GM12878 (cell line): ENCODE measurements around the gene ME2. TPM values are rescaled to one million over a fixed set of nuclear protein-coding genes. Genes with fewer than 3 reads are reported as not detected.
A peak's percentile ranks its signal among the peaks of the same experiment; 100 is the strongest.
"Not testable (repeated sequence)": the region's sequence is repeated elsewhere in the genome, so short reads cannot be mapped to it uniquely, and the experiment has no call there.

Experiments used
- ATAC-seq: fragments of 200-7000 bp; cut with Tn5 transposase; 3 replicates; pipeline ENCODE4 v1.9.1; 2020; ENCODE audit warnings: mild to moderate bottlenecking, moderate library complexity
- BruUV-seq: library from RNA; stranded (reverse); fragments of 400-500 nt; replicated peaks from 2 replicates; lab custom pipeline; 2021; lab: Mats Ljungman, UMichigan
- CTCF ChIA-PET: fragments of 300-600 bp; sonication (Branson Sonifier 250); formaldehyde crosslinking; extraction: SDS; loops from one replicate; lab custom pipeline; 2021; ENCODE audit warnings: inconsistent platforms; lab: Yijun Ruan, JAX
- POLR2A ChIA-PET: fragments of 350-600 bp; formaldehyde crosslinking; extraction: SDS; loops from one replicate; lab custom pipeline; 2021; ENCODE audit warnings: inconsistent platforms; lab: Charles Lee
- RAD21 ChIA-PET: fragments of 300-600 bp; sonication (Branson Sonifier 250); formaldehyde crosslinking; loops from one replicate; lab custom pipeline; 2023; ENCODE audit warnings: antibody characterized with exemption; ENCODE audit not compliant: unreplicated experiment; lab: Charles Lee
- SMC1A ChIA-PET: fragments of 300-600 bp; sonication (Branson Sonifier 250); formaldehyde crosslinking; loops from one replicate; lab custom pipeline; 2023; ENCODE audit not compliant: unreplicated experiment, uncharacterized antibody; lab: Charles Lee
- DNase-seq: peaks from one replicate; pipeline ENCODE4 v3.0.0-alpha.2; 2011; ENCODE audit warnings: low read depth, low spot score
- FAIRE-seq: peaks from 3 replicates; lab custom pipeline; 2011; peaks lifted over from hg19 to GRCh38; lab: Jason Lieb, UNC
- H2AFZ ChIP-seq: 2 replicates; pipeline ENCODE4 v1.6.0; 2011; ENCODE audit warnings: low read depth, low read length, control low read depth; ENCODE audit not compliant: control insufficient read depth
- H3K27ac ChIP-seq: 2 replicates; pipeline ENCODE4 v1.5.1; 2011; ENCODE audit warnings: control low read depth; ENCODE audit not compliant: control insufficient read depth, insufficient read depth
- H3K27me3 ChIP-seq, 2 experiments: replicated peaks in 1 of 2; 2 replicates each; pipeline versions ENCODE4 v1.6.0 to v1.6.1; 2011; ENCODE audit warnings: low read length in 1 of 2; ENCODE audit not compliant: control insufficient read depth in 2 of 2, insufficient read depth in 2 of 2
- H3K36me3 ChIP-seq, 2 experiments: 2 replicates each; pipeline ENCODE4 v1.5.1; 2011; ENCODE audit warnings: low read length in 1 of 2; ENCODE audit not compliant: control insufficient read depth in 2 of 2, insufficient read depth in 2 of 2
- H3K4me1 ChIP-seq: 2 replicates; pipeline ENCODE4 v1.6.1; 2011; ENCODE audit warnings: mild to moderate bottlenecking, low read length, moderate library complexity, mixed read lengths; ENCODE audit not compliant: control insufficient read depth, insufficient read depth
- H3K4me2 ChIP-seq: 2 replicates; pipeline ENCODE4 v1.6.0; 2011; ENCODE audit warnings: control low read depth; ENCODE audit not compliant: control insufficient read depth, insufficient read depth
- H3K4me3 ChIP-seq: fragments of 200-600 bp; sonication (generic); 2 replicates; pipeline ENCODE4 v1.5.1; 2016
- H3K79me2 ChIP-seq: 2 replicates; pipeline ENCODE4 v1.6.0; 2011; ENCODE audit warnings: low read length; ENCODE audit not compliant: control insufficient read depth, insufficient read depth
- H3K9ac ChIP-seq: 2 replicates; pipeline ENCODE4 v1.8.0; 2011; ENCODE audit warnings: low read length, control low read depth, mixed read lengths; ENCODE audit not compliant: control insufficient read depth, insufficient read depth
- H3K9me3 ChIP-seq: replicated peaks from 3 replicates; pipeline ENCODE4 v1.5.1; 2011; ENCODE audit warnings: mild to moderate bottlenecking, low read length; ENCODE audit not compliant: control insufficient read depth, insufficient read depth
- H4K20me1 ChIP-seq: 2 replicates; pipeline ENCODE4 v1.6.0; 2011; ENCODE audit not compliant: control insufficient read depth, insufficient read depth
- ETV6 ChIP-seq, 2 experiments: fragments of 450-650 bp in 1 of 2; IDR thresholded peaks in 1 of 2; conservative IDR thresholded peaks in 1 of 2; 2 replicates each; pipeline ENCODE4 v1.6.1; 2014; ENCODE audit warnings: antibody characterized with exemption in 1 of 2, borderline replicate concordance in 1 of 2, low read depth in 1 of 2, mild to moderate bottlenecking in 1 of 2, moderate library complexity in 1 of 2
- LARP7 ChIP-seq: fragments of 450-650 bp; IDR thresholded peaks from 2 replicates; pipeline ENCODE4 v1.6.1; 2017; ENCODE audit warnings: mild to moderate bottlenecking
- NR2F1 ChIP-seq: fragments of 450-650 bp; conservative IDR thresholded peaks from 2 replicates; pipeline ENCODE4 v1.6.1; 2017; ENCODE audit warnings: mild to moderate bottlenecking
- POLR2A ChIP-seq: IDR thresholded peaks from 2 replicates; pipeline ENCODE4 v1.6.1; 2011; ENCODE audit warnings: low read depth, mild to moderate bottlenecking, low read length
- TBL1XR1 ChIP-seq: IDR thresholded peaks from 2 replicates; pipeline ENCODE4 v1.6.1; 2012; ENCODE audit warnings: low read depth, low read length, improper control_type of control experiment
- WGBS: methylation state at CpG from one replicate; pipeline ENCODE4 v1.1.6; 2016; ENCODE audit warnings: low lambda C conversion rate; ENCODE audit not compliant: insufficient replicate concordance, insufficient coverage; ENCODE audit errors: missing lambda C conversion rate; 5-methylcytosine and 5-hydroxymethylcytosine counted together
- in situ Hi-C: fragments of 300-500 bp; cut with MboI; formaldehyde crosslinking; loops from 9 replicates; pipeline ENCODE4 v1.14.3; 2018; ENCODE audit warnings: mixed read lengths
- intact Hi-C: fragments of 100-400 bp; cut with micrococcal nuclease; formaldehyde crosslinking; loops from one replicate; pipeline ENCODE4 v1.14.2; 2022; ENCODE audit not compliant: unreplicated experiment
- polyA plus RNA-seq, 11 experiments: library from polyadenylated mRNA; depleted of rRNA in 4 of 11; unstranded in 6 of 11; stranded (reverse) in 5 of 11; fragments of >200 nt; fragmentation: Nextera tagmentation in 4 of 11; fragmentation: Illumina TruSeq in 1 of 11; extraction: Ambion mirVana in 4 of 11; extraction: Trizol in 1 of 11; gene quantifications; 1 replicate in 1 of 11; 2 replicates in 10 of 11; pipeline versions ENCODE4 v1.2.1 to v1.2.3, GENCODE V29; 2011 to 2016; ENCODE audit warnings: inconsistent platforms in 2 of 11, missing spikeins in 2 of 11, low read depth in 1 of 11
- total RNA-seq, 4 experiments: library from RNA; depleted of rRNA in 3 of 4; stranded (reverse); fragments of >200 nt in 3 of 4; fragmentation: Illumina TruSeq in 1 of 4; extraction: Trizol in 1 of 4; gene quantifications; 2 replicates each; pipeline versions ENCODE4 v1.2.1 to v1.2.3, GENCODE V29; 2013 to 2021

ME2 gene
- total and polyA plus RNA-seq, 10 of the 15 experiments (the other 5 are each of a cell fraction or from before 2014, with no cell fraction given), result 41.3 to 155 (median 133) TPM

- Histone ChIP-seq H3K9me3 (no peaks in the 10 kb centered on the region), H4K20me1 (no peaks in the 10 kb centered on the region), H3K27ac (no peak overlapping the region), H2AFZ (no peak overlapping the region), H3K4me2 (no peak overlapping the region), H3K79me2 (peaks cover 19% of the 10 kb centered on the region), H3K4me3 (no peak overlapping the region), H3K36me3 (no peaks in the 10 kb centered on the region; a peak in 1 of 4 replicates), H3K4me1 (peaks cover 5% of the 10 kb centered on the region)
- WGBS, result 83% methylated on average over 2 of the region's 2 CpGs
- no peak for DNase-seq
- intact Hi-C loops, result no loop called here
- SMC1A ChIA-PET, result interaction anchor here (0.6 to 1.9 kb wide), 3 partner anchors 9 to 34 kb away, joined by 3 to 8 read pairs (median 4); no protein-coding TSS in a partner anchor
- CTCF ChIA-PET, result interaction anchor here (1.1 kb wide), 1 partner anchor 71 kb away, joined by 5 read pairs; no protein-coding TSS in a partner anchor
- TF ChIP-seq ETV6 (conservative IDR thresholded peaks at IDR 0.05 in 1 of 2, IDR thresholded peaks at IDR 0.05 in 1 of 2; ENCODE audit: borderline replicate concordance in 1 of 2, low read depth in 1 of 2) (no peak), NR2F1 (no peak), LARP7 (no peak), POLR2A (no peak), TBL1XR1 (no peak)
- TF ChIP-seq, all 136 proteins: peak for 0
- ChIA-PET POLR2A (no interaction called here), RAD21 (no interaction called here)
- in situ Hi-C loops, result no loop called here
- H3K9ac ChIP-seq, result no peak overlapping the region
- BruUV-seq, result no TSS peak
- H3K27me3 ChIP-seq, result no peaks in the 10 kb centered on the region
- no peak for FAIRE-seq
- no peak for ATAC-seq
Measured at GRCh38 chr18:50970006-50970405, 91.1 kb downstream of the ME2 start.

- BruUV-seq, H4K20me1 ChIP-seq, DNase-seq, H3K4me3 ChIP-seq, POLR2A ChIA-PET, H3K27me3 ChIP-seq, ATAC-seq, H3K4me1 ChIP-seq, H3K27ac ChIP-seq, in situ Hi-C loops, H2AFZ ChIP-seq, RAD21 ChIA-PET, H3K36me3 ChIP-seq, H3K9ac ChIP-seq, FAIRE-seq, intact Hi-C loops: not testable (repeated sequence)
- WGBS, result 72% methylated on average over 5 of the region's 5 CpGs
- ChIA-PET CTCF (interaction anchor here (0.5 to 1.4 kb wide), 2 partner anchors 25 to 35 kb away, joined by 3 to 5 read pairs; no protein-coding TSS in a partner anchor), SMC1A (interaction anchor here (1.1 kb wide), 1 partner anchor 54 kb away, joined by 3 read pairs; no protein-coding TSS in a partner anchor)
- H3K4me2 ChIP-seq, result peak overlapping the region; percentile 20; the same call in 1 of the 2 replicates
- peaks cover 11% of the 10 kb centered on the region; the same call in 2 of the 3 replicates for H3K9me3 ChIP-seq
- H3K79me2 ChIP-seq, result peaks cover 19% of the 10 kb centered on the region
Measured at GRCh38 chr18:50972404-50972803, 93.5 kb downstream of the ME2 start.
